Measurements from ENCODE around the gene GOLPH3L.
"Not testable (repeated sequence)": the region's sequence is repeated elsewhere in the genome, so short reads cannot be mapped to it uniquely, and the experiment has no call there.

Gene GOLPH3L

GRCh38 chr1:150624546-150624945 lies 72.4 kb downstream of the GOLPH3L start:
- not testable (repeated sequence) for H3K9ac ChIP-seq (ENCODE audit: low read depth, low read length, poor library complexity); H2AFZ ChIP-seq (ENCODE audit: low read length); H3K79me1 ChIP-seq (ENCODE audit: low read depth, low read length); H3K23ac ChIP-seq (ENCODE audit: low read depth, low read length, poor library complexity); H3K27me3 ChIP-seq (ENCODE audit: control insufficient read depth in 3 of 3, insufficient read depth in 3 of 3, low read depth in 1 of 3, low read length in 3 of 3); H2BK120ac ChIP-seq (ENCODE audit: low read depth, low read length); H3K4me3 ChIP-seq (ENCODE audit: low read length in 2 of 2); H3K4me1 ChIP-seq (ENCODE audit: control insufficient read depth in 2 of 2, insufficient read depth in 1 of 2, low read depth in 1 of 2, low read length in 2 of 2); H3K27ac ChIP-seq (replicated peaks; ENCODE audit: low read length); H4K8ac ChIP-seq (ENCODE audit: low read depth, low read length); DNase-seq (ENCODE audit: low spot score); H2BK12ac ChIP-seq (ENCODE audit: low read length); H3K14ac ChIP-seq (ENCODE audit: low read length); H3K9me3 ChIP-seq (replicated peaks in 1 of 2; ENCODE audit: control insufficient read depth in 2 of 2, insufficient read depth in 1 of 2, low read depth in 1 of 2, low read length in 2 of 2); H2AK5ac ChIP-seq (ENCODE audit: low read depth, low read length); H4K91ac ChIP-seq (ENCODE audit: low read depth, low read length, poor library complexity); H3K4ac ChIP-seq (ENCODE audit: low read length); H2BK5ac ChIP-seq (ENCODE audit: low read length); H3K18ac ChIP-seq (ENCODE audit: low read length); H2BK15ac ChIP-seq (ENCODE audit: low read length); H3K4me2 ChIP-seq (ENCODE audit: insufficient read depth, low read length, poor library complexity, severe bottlenecking)
- no CpG with 5 or more reads among the region's 1 CpG for WGBS, 2 donors (ENCODE audit: extremely low coverage in 2 of 2, insufficient read length in 2 of 2, insufficient replicate concordance in 1 of 2)
- H3K36me3 ChIP-seq (replicated peaks in 1 of 2; ENCODE audit: control insufficient read depth in 2 of 2, insufficient read depth in 2 of 2, low read length in 2 of 2), result peaks cover 39 to 83% of the 10 kb centered on the region in 2 donors

DNA sequence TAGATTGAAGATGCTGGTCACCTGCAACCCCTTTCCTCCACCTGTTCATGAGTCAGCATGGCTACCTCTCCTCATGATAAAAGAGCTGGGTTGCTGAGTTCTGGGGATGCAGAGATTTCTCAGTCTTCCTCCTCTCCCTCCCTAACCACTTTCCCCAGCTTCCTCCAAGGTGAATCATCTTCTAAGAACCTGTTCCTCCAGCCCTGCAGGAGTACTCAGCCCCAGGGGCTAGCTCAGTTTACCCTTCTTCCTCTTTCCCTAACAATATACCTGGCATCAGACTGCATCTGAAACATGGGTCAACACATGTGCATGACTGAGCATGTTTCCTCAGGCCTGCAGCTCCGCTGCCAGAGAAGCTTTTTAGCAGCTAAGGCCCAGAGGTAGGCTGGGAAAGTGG lies 72.8 kb downstream of the GOLPH3L start:
- not testable (repeated sequence) for H2BK15ac ChIP-seq (ENCODE audit: low read length); H3K18ac ChIP-seq (ENCODE audit: low read length); H3K79me1 ChIP-seq (ENCODE audit: low read depth, low read length); H3K9ac ChIP-seq (ENCODE audit: low read depth, low read length, poor library complexity); H2AFZ ChIP-seq (ENCODE audit: low read length); H3K4me1 ChIP-seq (ENCODE audit: control insufficient read depth in 2 of 2, insufficient read depth in 1 of 2, low read depth in 1 of 2, low read length in 2 of 2); H2BK120ac ChIP-seq (ENCODE audit: low read depth, low read length); H3K4ac ChIP-seq (ENCODE audit: low read length); H4K8ac ChIP-seq (ENCODE audit: low read depth, low read length); H3K14ac ChIP-seq (ENCODE audit: low read length); H3K27me3 ChIP-seq (ENCODE audit: control insufficient read depth in 3 of 3, insufficient read depth in 3 of 3, low read depth in 1 of 3, low read length in 3 of 3); H3K4me2 ChIP-seq (ENCODE audit: insufficient read depth, low read length, poor library complexity, severe bottlenecking); H2BK12ac ChIP-seq (ENCODE audit: low read length); H3K9me3 ChIP-seq (replicated peaks in 1 of 2; ENCODE audit: control insufficient read depth in 2 of 2, insufficient read depth in 1 of 2, low read depth in 1 of 2, low read length in 2 of 2); H2BK5ac ChIP-seq (ENCODE audit: low read length); H3K27ac ChIP-seq (replicated peaks; ENCODE audit: low read length); H3K23ac ChIP-seq (ENCODE audit: low read depth, low read length, poor library complexity); H2AK5ac ChIP-seq (ENCODE audit: low read depth, low read length); H4K91ac ChIP-seq (ENCODE audit: low read depth, low read length, poor library complexity); H3K4me3 ChIP-seq (ENCODE audit: low read length in 2 of 2); DNase-seq (ENCODE audit: low spot score)
- H3K36me3 ChIP-seq (replicated peaks in 1 of 2; ENCODE audit: control insufficient read depth in 2 of 2, insufficient read depth in 2 of 2, low read length in 2 of 2), result peaks cover 42 to 88% of the 10 kb centered on the region in 2 donors
- no CpG with 5 or more reads among the region's 1 CpG for WGBS, 2 donors (ENCODE audit: extremely low coverage in 2 of 2, insufficient read length in 2 of 2, insufficient replicate concordance in 1 of 2)

GRCh38 chr1:150622303-150622975 lies 74.5 kb downstream of the GOLPH3L start:
- Histone ChIP-seq H3K18ac (ENCODE audit: low read length) (no peak overlapping the region), H3K4ac (ENCODE audit: low read length) (no peak overlapping the region), H3K36me3 (replicated peaks in 1 of 2; ENCODE audit: control insufficient read depth in 2 of 2, insufficient read depth in 2 of 2, low read length in 2 of 2) (peaks cover 45 to 96% of the 10 kb centered on the region in 2 donors), H3K27ac (replicated peaks; ENCODE audit: low read length) (peak overlapping the region; percentile 13), H3K4me3 (ENCODE audit: low read length in 2 of 2) (no peak overlapping the region), H4K91ac (ENCODE audit: low read depth, low read length, poor library complexity) (no peak overlapping the region), H3K23ac (ENCODE audit: low read depth, low read length, poor library complexity) (no peak overlapping the region), H2AK5ac (ENCODE audit: low read depth, low read length) (no peak overlapping the region), H2BK12ac (ENCODE audit: low read length) (no peak overlapping the region), H3K4me2 (ENCODE audit: insufficient read depth, low read length, poor library complexity, severe bottlenecking) (no peak overlapping the region), H4K8ac (ENCODE audit: low read depth, low read length) (no peak overlapping the region), H2BK5ac (ENCODE audit: low read length) (no peak overlapping the region), H3K79me1 (ENCODE audit: low read depth, low read length) (no peaks in the 10 kb centered on the region), H3K4me1 (ENCODE audit: control insufficient read depth in 2 of 2, insufficient read depth in 1 of 2, low read depth in 1 of 2, low read length in 2 of 2) (no peaks in the 10 kb centered on the region), H3K9ac (ENCODE audit: low read depth, low read length, poor library complexity) (no peak overlapping the region), H2AFZ (ENCODE audit: low read length) (no peak overlapping the region), H3K27me3 (ENCODE audit: control insufficient read depth in 3 of 3, insufficient read depth in 3 of 3, low read depth in 1 of 3, low read length in 3 of 3) (no peaks in the 10 kb centered on the region), H3K9me3 (replicated peaks in 1 of 2; ENCODE audit: control insufficient read depth in 2 of 2, insufficient read depth in 1 of 2, low read depth in 1 of 2, low read length in 2 of 2) (no peaks in the 10 kb centered on the region), H2BK15ac (ENCODE audit: low read length) (no peak overlapping the region), H2BK120ac (ENCODE audit: low read depth, low read length) (no peak overlapping the region), H3K14ac (ENCODE audit: low read length) (no peak overlapping the region)
- DNase-seq (ENCODE audit: low spot score), result no peak
- WGBS, 2 donors (ENCODE audit: extremely low coverage in 2 of 2, insufficient read length in 2 of 2, insufficient replicate concordance in 1 of 2), result no CpG with 5 or more reads among the region's 8 CpGs

- Histone ChIP-seq H2BK12ac (ENCODE audit: low read length) (no peak overlapping the region), H3K9ac (ENCODE audit: low read depth, low read length, poor library complexity) (no peak overlapping the region), H3K9me3 (replicated peaks in 1 of 2; ENCODE audit: control insufficient read depth in 2 of 2, insufficient read depth in 1 of 2, low read depth in 1 of 2, low read length in 2 of 2) (no peaks in the 10 kb centered on the region), H4K91ac (ENCODE audit: low read depth, low read length, poor library complexity) (no peak overlapping the region), H3K4me2 (ENCODE audit: insufficient read depth, low read length, poor library complexity, severe bottlenecking) (no peak overlapping the region), H3K4ac (ENCODE audit: low read length) (no peak overlapping the region), H2AFZ (ENCODE audit: low read length) (no peak overlapping the region), H2BK5ac (ENCODE audit: low read length) (no peak overlapping the region), H3K79me1 (ENCODE audit: low read depth, low read length) (no peaks in the 10 kb centered on the region), H2BK15ac (ENCODE audit: low read length) (no peak overlapping the region), H3K36me3 (replicated peaks in 1 of 2; ENCODE audit: control insufficient read depth in 2 of 2, insufficient read depth in 2 of 2, low read length in 2 of 2) (peaks cover 44 to 96% of the 10 kb centered on the region in 2 donors), H4K8ac (ENCODE audit: low read depth, low read length) (no peak overlapping the region), H3K4me3 (ENCODE audit: low read length in 2 of 2) (no peak overlapping the region), H2BK120ac (ENCODE audit: low read depth, low read length) (no peak overlapping the region), H2AK5ac (ENCODE audit: low read depth, low read length) (no peak overlapping the region), H3K27ac (replicated peaks; ENCODE audit: low read length) (peak overlapping the region; percentile 13), H3K27me3 (ENCODE audit: control insufficient read depth in 3 of 3, insufficient read depth in 3 of 3, low read depth in 1 of 3, low read length in 3 of 3) (no peaks in the 10 kb centered on the region), H3K4me1 (ENCODE audit: control insufficient read depth in 2 of 2, insufficient read depth in 1 of 2, low read depth in 1 of 2, low read length in 2 of 2) (no peaks in the 10 kb centered on the region), H3K18ac (ENCODE audit: low read length) (no peak overlapping the region), H3K23ac (ENCODE audit: low read depth, low read length, poor library complexity) (no peak overlapping the region), H3K14ac (ENCODE audit: low read length) (no peak overlapping the region)
- WGBS, 2 donors (ENCODE audit: extremely low coverage in 2 of 2, insufficient read length in 2 of 2, insufficient replicate concordance in 1 of 2), result no CpG with 5 or more reads among the region's 8 CpGs
- DNase-seq (ENCODE audit: low spot score), result no peak
These were observed 75.3 kb downstream of the GOLPH3L start for GRCh38 chr1:150621497-150622302.

Measured in neuronal stem cell (in vitro differentiated cells).